ENCODE data around the gene EPSTI1.

The EPSTI1 gene

DNA sequence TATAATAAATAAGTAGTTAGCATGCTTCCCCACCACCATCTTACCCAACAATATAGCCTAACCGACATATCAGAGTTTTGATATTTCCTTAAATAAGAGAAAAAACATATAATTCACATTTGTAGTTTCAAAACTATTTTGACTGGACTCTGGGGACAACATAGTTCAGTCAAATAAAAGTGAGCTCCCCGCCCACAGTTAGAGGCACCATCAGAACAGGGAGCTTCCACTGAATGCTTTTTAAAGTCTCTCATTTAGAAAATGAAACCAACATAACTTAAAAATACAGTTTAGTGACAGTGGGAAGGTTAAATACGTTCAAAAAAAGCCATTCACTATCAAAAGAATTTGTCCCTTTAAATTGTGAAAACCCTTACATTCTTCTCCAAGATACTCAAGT lies 92.8 kb downstream of the EPSTI1 start:
- Histone ChIP-seq H3K4me3 (ENCODE audit: low read length) (no peak overlapping the region), H3K27ac (ENCODE audit: low read length) (no peak overlapping the region), H3K36me3 (ENCODE audit: control insufficient read depth, insufficient read depth, low read length) (no peaks in the 10 kb centered on the region), H3K9me3 (ENCODE audit: control insufficient read depth, insufficient read depth, low read length) (no peaks in the 10 kb centered on the region), H3K27me3 (ENCODE audit: control insufficient read depth, insufficient read depth, low read length) (no peaks in the 10 kb centered on the region), H3K4me1 (ENCODE audit: control insufficient read depth, insufficient read depth, low read length) (no peaks in the 10 kb centered on the region)
- WGBS (ENCODE audit: insufficient coverage, insufficient read length) = no CpG with 5 or more reads among the region's 3 CpGs
- DNase-seq (ENCODE audit: low read depth, low spot score) = no peak

DNA sequence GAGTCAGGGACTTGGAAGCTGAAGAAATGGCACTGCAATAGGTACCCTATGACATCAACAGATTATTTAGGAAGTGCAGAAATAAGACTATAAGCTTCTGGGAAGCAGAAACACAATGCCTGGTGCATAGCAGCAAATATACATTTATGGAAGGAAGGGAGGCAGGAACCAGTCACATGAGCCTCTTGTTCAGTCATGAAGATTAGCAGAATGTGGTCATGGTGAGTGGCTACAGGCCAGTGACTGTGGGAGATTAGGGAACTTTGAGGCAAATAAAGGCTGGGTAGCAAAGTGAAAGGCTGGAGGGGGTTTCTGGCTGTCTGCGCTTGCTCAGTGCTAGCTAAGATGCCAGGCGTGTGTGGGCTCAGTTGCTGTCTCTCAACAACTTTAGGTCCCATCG lies 96.3 kb downstream of the EPSTI1 start:
- Histone ChIP-seq H3K27ac (ENCODE audit: low read length) (no peak overlapping the region), H3K4me1 (ENCODE audit: control insufficient read depth, insufficient read depth, low read length) (no peaks in the 10 kb centered on the region), H3K27me3 (ENCODE audit: control insufficient read depth, insufficient read depth, low read length) (no peaks in the 10 kb centered on the region), H3K36me3 (ENCODE audit: control insufficient read depth, insufficient read depth, low read length) (no peaks in the 10 kb centered on the region), H3K9me3 (ENCODE audit: control insufficient read depth, insufficient read depth, low read length) (no peaks in the 10 kb centered on the region), H3K4me3 (ENCODE audit: low read length) (no peak overlapping the region)
- WGBS (ENCODE audit: insufficient coverage, insufficient read length) = no CpG with 5 or more reads among the region's 3 CpGs
- DNase-seq (ENCODE audit: low read depth, low spot score) = no peak

DNA sequence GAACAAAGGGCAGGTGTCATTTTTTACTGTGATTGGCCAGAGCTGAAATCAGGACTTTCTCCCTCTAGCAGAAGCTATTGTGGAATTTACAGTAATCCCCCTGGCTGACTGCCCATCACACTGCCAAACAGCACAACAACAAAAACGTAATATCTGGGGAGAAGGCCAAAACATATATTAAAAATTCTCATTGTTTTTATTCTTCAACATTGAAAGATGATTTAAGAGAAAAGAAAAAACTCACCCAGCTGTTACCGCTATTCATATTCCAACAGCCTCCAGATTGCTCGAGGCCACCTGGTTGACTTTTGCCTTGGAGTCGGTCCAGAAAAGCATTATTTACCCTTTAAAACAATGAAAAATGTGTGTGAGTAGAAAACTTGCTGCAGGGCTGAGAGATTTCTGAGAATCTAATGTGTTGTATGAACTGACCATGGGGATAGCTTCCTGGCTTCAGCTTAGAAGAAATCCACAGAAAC lies 97.2 kb downstream of the EPSTI1 start:
- Histone ChIP-seq H3K27ac (ENCODE audit: low read length) (no peak overlapping the region), H3K4me1 (ENCODE audit: control insufficient read depth, insufficient read depth, low read length) (no peaks in the 10 kb centered on the region), H3K27me3 (ENCODE audit: control insufficient read depth, insufficient read depth, low read length) (no peaks in the 10 kb centered on the region), H3K9me3 (ENCODE audit: control insufficient read depth, insufficient read depth, low read length) (no peaks in the 10 kb centered on the region), H3K36me3 (ENCODE audit: control insufficient read depth, insufficient read depth, low read length) (no peaks in the 10 kb centered on the region), H3K4me3 (ENCODE audit: low read length) (no peak overlapping the region)
- DNase-seq (ENCODE audit: low read depth, low spot score) = no peak
- WGBS (ENCODE audit: insufficient coverage, insufficient read length) = no CpG with 5 or more reads among the region's 4 CpGs

DNA sequence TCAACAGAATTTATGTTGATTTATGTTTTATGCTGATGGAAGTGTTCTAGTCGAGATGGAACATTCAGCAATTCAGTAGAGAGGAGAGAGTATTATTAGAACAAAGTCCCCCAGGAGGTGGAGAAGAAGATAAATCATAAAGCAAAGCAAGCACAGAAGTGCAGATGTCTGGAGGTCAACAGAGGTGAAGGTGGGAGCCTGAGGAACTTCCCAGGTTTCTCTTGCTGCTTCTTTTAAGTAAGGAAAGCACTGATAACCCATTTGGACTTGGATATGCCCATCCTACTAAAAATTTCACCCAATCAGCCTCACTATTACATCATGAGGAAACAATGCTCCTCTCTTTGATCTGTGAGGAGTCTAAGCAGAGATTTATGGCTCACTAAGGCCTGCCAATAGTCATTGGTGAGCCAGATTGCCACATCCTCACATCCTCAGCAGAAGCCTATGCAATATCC lies 98.8 kb downstream of the EPSTI1 start:
- no peak overlapping the region for H3K27ac ChIP-seq (ENCODE audit: low read length)
- H3K4me3 ChIP-seq (ENCODE audit: low read length) = no peak overlapping the region
- no peaks in the 10 kb centered on the region for H3K9me3 ChIP-seq (ENCODE audit: control insufficient read depth, insufficient read depth, low read length)
- DNase-seq (ENCODE audit: low read depth, low spot score) = no peak
- H3K27me3 ChIP-seq (ENCODE audit: control insufficient read depth, insufficient read depth, low read length) = no peaks in the 10 kb centered on the region
- WGBS (ENCODE audit: insufficient coverage, insufficient read length) = no CpG with 5 or more reads among the region's 1 CpG
- no peaks in the 10 kb centered on the region for H3K36me3 ChIP-seq (ENCODE audit: control insufficient read depth, insufficient read depth, low read length)
- H3K4me1 ChIP-seq (ENCODE audit: control insufficient read depth, insufficient read depth, low read length) = no peaks in the 10 kb centered on the region

DNA sequence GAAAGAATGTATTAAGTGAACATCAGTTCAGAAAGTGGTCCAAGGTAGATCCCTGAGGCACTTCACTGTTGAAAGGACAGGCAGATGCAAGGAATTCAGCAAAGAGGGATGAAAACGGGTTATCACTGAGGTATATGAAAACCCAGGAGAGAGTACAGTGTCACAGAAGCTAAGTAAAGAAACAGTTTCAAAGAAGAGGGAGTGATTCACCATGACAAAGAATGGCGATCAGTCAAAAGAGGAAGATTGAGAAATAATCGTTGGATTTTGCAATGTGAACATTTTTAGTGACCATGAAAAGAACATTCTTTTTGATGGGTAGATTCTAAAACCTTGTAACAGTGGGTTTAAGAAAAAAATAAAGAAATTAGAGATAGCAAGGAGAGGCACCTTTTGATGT lies 99.3 kb downstream of the EPSTI1 start:
- no peak overlapping the region for H3K27ac ChIP-seq (ENCODE audit: low read length)
- no peaks in the 10 kb centered on the region for H3K9me3 ChIP-seq (ENCODE audit: control insufficient read depth, insufficient read depth, low read length)
- H3K36me3 ChIP-seq (ENCODE audit: control insufficient read depth, insufficient read depth, low read length) = no peaks in the 10 kb centered on the region
- H3K4me3 ChIP-seq (ENCODE audit: low read length) = no peak overlapping the region
- no CpG with 5 or more reads among the region's 3 CpGs for WGBS (ENCODE audit: insufficient coverage, insufficient read length)
- no peak for DNase-seq (ENCODE audit: low read depth, low spot score)
- no peaks in the 10 kb centered on the region for H3K4me1 ChIP-seq (ENCODE audit: control insufficient read depth, insufficient read depth, low read length)
- H3K27me3 ChIP-seq (ENCODE audit: control insufficient read depth, insufficient read depth, low read length) = no peaks in the 10 kb centered on the region; the same call in 1 of the 2 replicates

DNA sequence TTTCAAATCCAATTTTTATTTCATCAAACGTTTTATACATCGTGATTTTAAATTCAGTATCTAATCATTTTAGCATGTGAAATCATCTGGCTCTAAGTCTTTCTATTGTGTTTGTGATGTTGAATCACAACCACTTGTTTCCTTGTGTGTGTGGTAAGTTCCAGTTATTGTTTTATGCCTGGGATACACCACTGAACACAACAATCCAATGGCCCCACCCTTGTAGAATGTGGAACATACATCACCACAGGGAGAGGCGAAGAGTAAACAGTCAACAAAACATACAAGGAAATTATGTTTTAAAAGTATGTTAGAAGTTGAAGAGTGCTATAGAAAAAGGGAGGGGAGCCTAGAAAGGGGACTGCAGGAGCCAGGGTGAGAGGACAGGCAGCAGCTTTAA lies 100.5 kb downstream of the EPSTI1 start:
- Histone ChIP-seq H3K27ac (ENCODE audit: low read length) (no peak overlapping the region), H3K27me3 (ENCODE audit: control insufficient read depth, insufficient read depth, low read length) (no peaks in the 10 kb centered on the region; the same call in 1 of the 2 replicates), H3K4me1 (ENCODE audit: control insufficient read depth, insufficient read depth, low read length) (no peaks in the 10 kb centered on the region), H3K36me3 (ENCODE audit: control insufficient read depth, insufficient read depth, low read length) (no peaks in the 10 kb centered on the region), H3K9me3 (ENCODE audit: control insufficient read depth, insufficient read depth, low read length) (no peaks in the 10 kb centered on the region), H3K4me3 (ENCODE audit: low read length) (no peak overlapping the region)
- 100% methylated on average over 2 of the region's 3 CpGs for WGBS (ENCODE audit: insufficient coverage, insufficient read length)
- DNase-seq (ENCODE audit: low read depth, low spot score) = no peak

DNA sequence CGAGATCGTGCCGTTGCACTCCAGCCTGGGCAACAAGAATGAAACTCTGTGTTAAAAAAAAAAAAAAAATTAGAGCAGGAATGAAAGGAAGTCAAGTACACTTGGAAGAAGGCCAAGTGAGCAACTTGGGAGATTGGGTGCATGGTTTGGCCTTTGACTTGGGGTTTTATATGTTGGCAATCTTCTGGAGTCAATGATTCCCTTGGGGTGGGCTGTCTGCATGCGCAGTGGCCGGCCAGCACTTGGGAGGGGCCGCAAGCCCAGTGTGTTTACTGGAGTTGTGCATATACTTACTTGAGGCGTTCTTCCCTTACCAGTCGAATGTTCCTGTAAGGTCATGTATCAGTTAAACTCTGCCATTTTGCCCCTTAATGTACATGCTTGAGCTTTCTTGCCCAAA lies 106.7 kb downstream of the EPSTI1 start:
- Histone ChIP-seq H3K36me3 (ENCODE audit: control insufficient read depth, insufficient read depth, low read length) (no peaks in the 10 kb centered on the region), H3K27ac (ENCODE audit: low read length) (no peak overlapping the region), H3K9me3 (ENCODE audit: control insufficient read depth, insufficient read depth, low read length) (no peaks in the 10 kb centered on the region), H3K27me3 (ENCODE audit: control insufficient read depth, insufficient read depth, low read length) (no peaks in the 10 kb centered on the region; the same call in 1 of the 2 replicates), H3K4me3 (ENCODE audit: low read length) (no peak overlapping the region), H3K4me1 (ENCODE audit: control insufficient read depth, insufficient read depth, low read length) (no peaks in the 10 kb centered on the region)
- WGBS (ENCODE audit: insufficient coverage, insufficient read length) = no CpG with 5 or more reads among the region's 8 CpGs
- no peak for DNase-seq (ENCODE audit: low read depth, low spot score)

DNA sequence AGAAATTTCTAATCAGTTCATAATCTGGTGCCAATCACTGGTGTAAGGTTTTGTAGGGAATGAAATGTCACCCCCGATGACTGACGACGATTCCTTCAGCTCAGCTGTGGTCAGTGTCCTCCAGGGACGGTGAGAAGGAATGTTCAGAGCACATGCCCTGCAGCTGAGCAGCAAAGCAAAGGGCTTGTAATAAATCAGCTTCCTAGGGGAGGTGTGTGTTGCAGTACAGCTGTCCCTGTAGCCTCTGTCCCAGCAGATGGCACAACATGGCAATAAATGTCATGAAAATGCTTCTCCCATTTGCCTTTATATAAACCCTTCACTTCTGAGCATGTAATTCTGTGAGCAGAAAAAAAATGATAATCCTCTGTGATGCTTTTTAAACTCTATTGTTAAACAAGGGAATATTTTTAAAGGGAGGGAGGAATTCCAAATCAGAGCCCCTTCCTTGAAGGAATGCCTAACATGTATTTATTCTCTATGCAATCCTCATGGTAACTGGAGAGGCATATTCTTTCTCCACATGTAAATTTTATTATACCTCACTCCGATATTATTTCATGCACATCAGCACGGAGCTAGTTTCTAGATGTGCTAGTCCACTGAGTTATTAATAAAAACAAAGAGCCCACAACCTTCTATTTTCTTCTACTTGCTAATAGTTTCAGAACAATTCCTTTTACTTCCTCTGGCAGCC lies 108.1 kb downstream of the EPSTI1 start:
- WGBS (ENCODE audit: insufficient coverage, insufficient read length) = no CpG with 5 or more reads among the region's 6 CpGs
- Histone ChIP-seq H3K36me3 (ENCODE audit: control insufficient read depth, insufficient read depth, low read length) (no peaks in the 10 kb centered on the region), H3K27me3 (ENCODE audit: control insufficient read depth, insufficient read depth, low read length) (no peaks in the 10 kb centered on the region; the same call in 1 of the 2 replicates), H3K4me1 (ENCODE audit: control insufficient read depth, insufficient read depth, low read length) (no peaks in the 10 kb centered on the region), H3K27ac (ENCODE audit: low read length) (no peak overlapping the region), H3K9me3 (ENCODE audit: control insufficient read depth, insufficient read depth, low read length) (no peaks in the 10 kb centered on the region), H3K4me3 (ENCODE audit: low read length) (no peak overlapping the region)
- DNase-seq (ENCODE audit: low read depth, low spot score) = no peak

DNA sequence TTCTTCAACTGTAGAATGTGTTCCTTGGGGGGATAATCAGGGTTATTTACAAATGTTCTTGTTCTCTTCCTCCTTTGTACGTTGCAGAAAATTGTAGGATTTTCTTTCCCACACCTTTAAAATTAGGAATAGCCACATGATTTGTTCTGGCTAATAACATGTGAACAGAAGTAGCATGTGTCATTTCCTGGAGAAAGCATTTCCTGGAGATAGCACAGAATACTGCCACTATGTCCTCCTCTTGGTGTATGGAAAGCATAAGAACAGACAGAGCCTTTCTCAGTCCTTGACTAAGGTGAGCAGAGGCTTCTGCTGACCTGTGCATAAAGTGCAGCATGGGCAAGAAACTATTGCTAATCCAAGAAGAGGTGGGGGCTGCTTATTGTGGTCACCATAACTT lies 108.9 kb downstream of the EPSTI1 start:
- Histone ChIP-seq H3K27me3 (ENCODE audit: control insufficient read depth, insufficient read depth, low read length) (no peaks in the 10 kb centered on the region; the same call in 1 of the 2 replicates), H3K4me3 (ENCODE audit: low read length) (no peak overlapping the region), H3K4me1 (ENCODE audit: control insufficient read depth, insufficient read depth, low read length) (no peaks in the 10 kb centered on the region), H3K36me3 (ENCODE audit: control insufficient read depth, insufficient read depth, low read length) (no peaks in the 10 kb centered on the region), H3K27ac (ENCODE audit: low read length) (no peak overlapping the region), H3K9me3 (ENCODE audit: control insufficient read depth, insufficient read depth, low read length) (no peaks in the 10 kb centered on the region)
- no peak for DNase-seq (ENCODE audit: low read depth, low spot score)
- no CpG with 5 or more reads among the region's 1 CpG for WGBS (ENCODE audit: insufficient coverage, insufficient read length)

DNA sequence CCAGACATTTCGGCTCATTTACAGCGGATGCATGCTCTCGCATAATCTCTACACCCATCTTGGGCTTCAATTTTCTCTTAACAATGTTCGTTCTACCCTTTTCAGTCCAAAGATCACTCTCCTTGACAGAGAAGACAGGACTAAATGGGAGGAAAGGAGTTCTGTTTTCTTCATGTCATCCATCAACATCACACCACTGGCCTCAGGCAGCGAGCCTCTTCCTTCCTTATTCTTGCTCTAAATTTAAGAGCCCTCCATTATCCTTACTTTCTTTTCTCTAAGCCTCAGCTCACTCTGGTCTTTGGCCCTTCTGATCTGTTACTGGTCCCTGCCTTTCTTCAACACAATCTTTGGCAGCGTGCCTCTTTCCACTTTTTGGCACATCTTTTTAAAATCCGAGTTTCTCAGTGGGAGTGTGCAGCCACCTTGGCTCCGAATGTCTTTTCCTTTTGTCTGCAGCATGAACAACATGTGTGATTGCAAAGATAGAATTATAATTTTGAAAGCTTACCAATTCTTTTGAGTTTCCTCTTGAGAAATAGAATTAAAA lies 111.9 kb downstream of the EPSTI1 start:
- Histone ChIP-seq H3K27me3 (ENCODE audit: control insufficient read depth, insufficient read depth, low read length) (no peaks in the 10 kb centered on the region), H3K4me3 (ENCODE audit: low read length) (no peak overlapping the region), H3K27ac (ENCODE audit: low read length) (no peak overlapping the region), H3K4me1 (ENCODE audit: control insufficient read depth, insufficient read depth, low read length) (no peaks in the 10 kb centered on the region; the same call in 1 of the 2 replicates), H3K36me3 (ENCODE audit: control insufficient read depth, insufficient read depth, low read length) (no peaks in the 10 kb centered on the region), H3K9me3 (ENCODE audit: control insufficient read depth, insufficient read depth, low read length) (no peaks in the 10 kb centered on the region)
- WGBS (ENCODE audit: insufficient coverage, insufficient read length) = no CpG with 5 or more reads among the region's 8 CpGs
- DNase-seq (ENCODE audit: low read depth, low spot score) = no peak

DNA sequence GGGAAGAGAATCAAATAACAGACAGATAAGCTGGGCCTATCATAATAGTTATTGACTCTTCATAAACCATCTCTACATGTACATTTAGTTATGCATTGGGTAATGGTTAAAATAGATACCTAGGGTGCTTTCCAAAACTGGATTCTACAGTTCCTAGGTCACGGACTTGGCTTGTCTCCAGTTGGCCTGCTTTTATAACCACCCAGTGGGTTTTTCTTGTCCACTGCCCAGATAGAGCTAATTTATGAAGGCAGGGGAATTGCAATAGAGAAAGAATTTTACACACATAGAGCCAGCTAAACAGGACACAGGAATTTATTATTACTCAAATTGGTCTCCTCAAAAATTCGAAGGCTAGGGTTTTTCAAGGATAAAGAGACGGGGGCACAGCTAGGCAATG lies 113.3 kb downstream of the EPSTI1 start:
- no CpG with 5 or more reads among the region's 3 CpGs for WGBS (ENCODE audit: insufficient coverage, insufficient read length)
- no peaks in the 10 kb centered on the region; the same call in 1 of the 2 replicates for H3K4me1 ChIP-seq (ENCODE audit: control insufficient read depth, insufficient read depth, low read length)
- H3K4me3 ChIP-seq (ENCODE audit: low read length) = no peak overlapping the region
- H3K9me3 ChIP-seq (ENCODE audit: control insufficient read depth, insufficient read depth, low read length) = no peaks in the 10 kb centered on the region
- DNase-seq (ENCODE audit: low read depth, low spot score) = no peak
- H3K27ac ChIP-seq (ENCODE audit: low read length) = no peak overlapping the region
- H3K36me3 ChIP-seq (ENCODE audit: control insufficient read depth, insufficient read depth, low read length) = no peaks in the 10 kb centered on the region
- H3K27me3 ChIP-seq (ENCODE audit: control insufficient read depth, insufficient read depth, low read length) = no peaks in the 10 kb centered on the region

Measured in iPS DF 6.9 (cell line).